CD4-positive, alpha-beta T cell (primary cell): Measurements from ENCODE around the gene RGMB. TPM values are rescaled to one million over a fixed set of nuclear protein-coding genes. Genes with fewer than 3 reads are reported as not detected.

ENCODE experiments used
- ATAC-seq: fragments of 200-7000 bp; cut with Tn5 transposase; one replicate; pipeline ENCODE4 v1.10.0; 2022; ENCODE audit warnings: mild to moderate bottlenecking; ENCODE audit not compliant: poor library complexity
- CTCF ChIA-PET: fragments of 350-600 bp; sonication (Branson Sonifier 250); formaldehyde crosslinking; loops from one replicate; lab custom pipeline; 2021; ENCODE audit warnings: antibody characterized with exemption, inconsistent platforms; lab: Charles Lee
- POLR2A ChIA-PET: fragments of 350-600 bp; sonication (Branson Sonifier 250); formaldehyde crosslinking; loops from one replicate; lab custom pipeline; 2021; ENCODE audit warnings: antibody characterized with exemption, inconsistent platforms; lab: Charles Lee
- DNase-seq, 14 experiments: peaks; one replicate each; pipeline ENCODE4 v3.0.0-alpha.2; 2013 to 2020; ENCODE audit warnings: mixed read lengths in 2 of 14
- H3K27ac ChIP-seq, 2 donors: one replicate each; pipeline versions ENCODE4 v1.5.1 to v1.7.0; 2013; ENCODE audit warnings: low read length in 2 of 2, low read depth in 1 of 2, mild to moderate bottlenecking in 1 of 2
- H3K27me3 ChIP-seq, 2 experiments: 1 replicate in 1 of 2; 2 replicates in 1 of 2; pipeline versions ENCODE4 v1.6.1 to v1.7.0; 2013; ENCODE audit warnings: low read length in 2 of 2, control low read depth in 1 of 2, mild to moderate bottlenecking in 1 of 2, moderate library complexity in 1 of 2; ENCODE audit not compliant: insufficient read depth in 2 of 2, control insufficient read depth in 1 of 2
- H3K36me3 ChIP-seq: one replicate; pipeline ENCODE4 v1.6.1; 2013; ENCODE audit warnings: low read length, control low read depth; ENCODE audit not compliant: insufficient read depth
- H3K4me1 ChIP-seq: one replicate; pipeline ENCODE4 v1.6.1; 2013; ENCODE audit warnings: low read length, control low read depth; ENCODE audit not compliant: insufficient read depth
- H3K4me3 ChIP-seq: one replicate; pipeline ENCODE4 v1.5.1; 2013; ENCODE audit warnings: mild to moderate bottlenecking, low read length, moderate library complexity
- H3K9me3 ChIP-seq, 2 experiments: 1 replicate in 1 of 2; 2 replicates in 1 of 2; pipeline versions ENCODE4 v1.6.1 to v1.7.0; 2013; ENCODE audit warnings: low read length in 2 of 2, mild to moderate bottlenecking in 2 of 2, control low read depth in 1 of 2, moderate library complexity in 1 of 2; ENCODE audit not compliant: control insufficient read depth in 1 of 2, insufficient read depth in 1 of 2
- H3K27ac Mint-ChIP-seq: one replicate; pipeline ENCODE4 v1.8.0; 2020; ENCODE audit warnings: mixed read lengths
- H3K27me3 Mint-ChIP-seq: one replicate; pipeline ENCODE4 v1.8.0; 2021; ENCODE audit warnings: mixed read lengths
- H3K36me3 Mint-ChIP-seq: one replicate; pipeline ENCODE4 v1.8.0; 2021; ENCODE audit warnings: low read depth, mixed read lengths
- H3K4me1 Mint-ChIP-seq: one replicate; pipeline ENCODE4 v1.8.0; 2021; ENCODE audit warnings: low read depth, mixed read lengths
- H3K4me3 Mint-ChIP-seq: one replicate; pipeline ENCODE4 v1.8.0; 2020; ENCODE audit warnings: mild to moderate bottlenecking, mixed read lengths
- H3K9me3 Mint-ChIP-seq: one replicate; pipeline ENCODE4 v1.8.0; 2020; ENCODE audit warnings: mixed read lengths
- CTCF ChIP-seq: fragments of 200-600 bp; IDR thresholded peaks from one replicate; pipeline ENCODE4 v1.8.0; 2022; ENCODE audit warnings: antibody characterized with exemption, mild to moderate bottlenecking
- intact Hi-C, 2 experiments: fragments of 100-400 bp; cut with DNase I in 1 of 2; cut with micrococcal nuclease in 1 of 2; formaldehyde crosslinking; loops; one replicate each; pipeline versions ENCODE4 v1.15.1 to v1.9.0; 2023 to 2025; cut with DNase I, micrococcal nuclease
- total RNA-seq, 174 experiments: library from RNA in 2 of 174; stranded (reverse) in 2 of 174; gene quantifications; one replicate each; pipeline ENCODE4 v1.2.3 and lab custom pipeline; 2021 to 2026

Gene RGMB
- total RNA-seq, 2 experiments from 2014 or later: 15.8 to 15.9 TPM

DNA sequence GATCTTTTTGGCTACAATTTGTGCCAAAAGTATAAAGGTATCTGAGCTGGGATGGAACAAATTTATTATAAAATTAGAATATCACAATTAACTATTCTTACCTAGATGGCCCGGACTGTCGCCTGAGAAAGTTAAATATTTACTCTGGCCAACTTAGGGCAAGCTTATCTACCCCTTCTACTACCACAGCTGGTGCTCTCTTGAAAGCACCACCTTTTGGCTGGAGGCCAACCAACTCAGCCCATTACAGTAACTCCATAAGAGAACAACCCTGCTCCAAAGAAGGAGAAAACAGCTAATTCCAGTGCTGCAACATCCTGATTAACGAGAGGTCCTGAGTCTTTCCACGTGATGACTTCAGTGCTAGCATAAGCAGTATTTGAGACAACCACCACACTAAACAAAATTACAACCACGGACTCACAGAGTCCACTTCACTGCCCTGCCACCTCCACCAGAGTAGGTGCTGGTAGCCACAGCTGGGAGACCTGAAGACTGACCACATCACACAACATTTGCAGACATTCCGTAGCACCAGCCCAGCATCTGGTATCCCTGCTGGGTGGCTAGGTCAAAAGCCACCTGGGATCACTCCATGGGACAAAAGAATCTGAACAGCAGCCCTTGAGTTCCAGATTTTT lies 43.2 kb downstream of the RGMB start:
- ChIA-PET CTCF (no interaction called here), POLR2A (no interaction called here)
- no peak for ATAC-seq
- H3K4me3 Mint-ChIP-seq: no peak overlapping the region
- H3K27ac Mint-ChIP-seq: no peak overlapping the region
- H3K9me3 Mint-ChIP-seq: peaks cover 3% of the 10 kb centered on the region
- Histone ChIP-seq H3K4me1 (no peaks in the 10 kb centered on the region), H3K9me3 (no peaks in the 10 kb centered on the region), H3K36me3 (no peaks in the 10 kb centered on the region), H3K4me3 (no peak overlapping the region), H3K27me3 (no peaks in the 10 kb centered on the region), H3K27ac (no peak overlapping the region)
- H3K4me1 Mint-ChIP-seq: no peaks in the 10 kb centered on the region
- peaks cover 15% of the 10 kb centered on the region for H3K36me3 Mint-ChIP-seq
- no peak for DNase-seq
- intact Hi-C loops: no loop called here
- H3K27me3 Mint-ChIP-seq: no peaks in the 10 kb centered on the region
- TF ChIP-seq CTCF: no peak

DNA sequence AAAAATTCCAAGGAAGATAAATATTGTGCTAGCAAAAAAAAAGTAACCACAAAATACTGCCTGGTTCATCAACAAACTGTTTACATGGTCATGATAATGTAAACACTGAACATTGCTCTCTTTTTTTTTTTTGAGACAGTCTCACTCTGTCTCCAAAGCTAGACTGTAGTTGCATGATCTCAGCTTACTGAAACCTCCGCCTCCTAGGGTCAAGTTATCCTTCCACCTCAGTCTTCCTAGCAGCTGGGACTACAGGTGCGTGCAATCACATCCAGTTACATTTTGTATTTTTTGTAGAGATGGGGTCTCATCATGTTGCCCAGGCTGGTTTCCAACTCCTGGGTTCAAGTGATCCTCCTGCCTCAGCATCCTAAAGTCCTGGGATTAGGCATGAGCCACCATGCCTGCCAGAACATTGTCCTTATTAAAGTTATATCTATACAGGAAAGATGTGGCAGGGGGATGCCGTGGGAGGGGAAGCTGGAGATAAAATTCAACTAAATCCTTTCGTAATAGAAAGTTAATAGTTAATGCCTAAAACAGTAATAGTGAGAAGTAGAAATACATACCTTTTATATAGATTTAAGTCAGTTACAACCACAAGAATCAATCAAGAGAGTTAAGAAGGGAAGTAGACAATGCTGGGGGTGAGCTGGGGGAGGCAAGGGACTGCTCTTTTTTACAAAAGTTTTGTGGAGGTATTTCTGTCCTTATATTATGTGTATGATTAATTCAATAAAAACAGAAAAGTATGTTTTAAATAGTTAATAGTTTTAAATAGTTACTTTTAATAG lies 52.3 kb downstream of the RGMB start:
- peaks cover 6% of the 10 kb centered on the region for H3K36me3 Mint-ChIP-seq
- ATAC-seq: no peak

GRCh38 chr5:98827161-98827560 lies 53.7 kb downstream of the RGMB start:
- H3K4me3 Mint-ChIP-seq: no peak overlapping the region
- H3K4me1 ChIP-seq: no peaks in the 10 kb centered on the region
- POLR2A ChIA-PET: no interaction called here
- peaks cover 4% of the 10 kb centered on the region for H3K36me3 Mint-ChIP-seq
- no peaks in the 10 kb centered on the region for H3K9me3 Mint-ChIP-seq
- no peaks in the 10 kb centered on the region for H3K36me3 ChIP-seq
- intact Hi-C loops: loop anchor here (5.0 to 10.0 kb wide), 2 partner anchors 1592 to 1595 kb away; no protein-coding TSS in a partner anchor
- peak; percentile 40 for TF ChIP-seq CTCF
- no peak overlapping the region for H3K27ac Mint-ChIP-seq
- no peaks in the 10 kb centered on the region for H3K4me1 Mint-ChIP-seq
- no peaks in the 10 kb centered on the region for H3K9me3 ChIP-seq
- no peaks in the 10 kb centered on the region for H3K27me3 ChIP-seq
- H3K4me3 ChIP-seq: no peak overlapping the region
- H3K27me3 Mint-ChIP-seq: no peaks in the 10 kb centered on the region
- ATAC-seq (no peak), DNase-seq (peak in 3 of 14 experiments; percentile 30 to 45 (median 37))
- CTCF ChIA-PET: no interaction called here
- H3K27ac ChIP-seq: no peak overlapping the region

More for the DNA sequence above, 52.3 kb downstream of the RGMB start:
- no peak for DNase-seq
- Histone ChIP-seq H3K36me3 (no peaks in the 10 kb centered on the region), H3K27me3 (no peaks in the 10 kb centered on the region), H3K27ac (no peak overlapping the region), H3K4me3 (no peak overlapping the region), H3K9me3 (no peaks in the 10 kb centered on the region), H3K4me1 (no peaks in the 10 kb centered on the region)
- no peak overlapping the region for H3K4me3 Mint-ChIP-seq
- intact Hi-C loops: loop anchor here (5.0 to 10.0 kb wide), 2 partner anchors 1591 to 1593 kb away; no protein-coding TSS in a partner anchor
- TF ChIP-seq CTCF: no peak
- H3K27ac Mint-ChIP-seq: no peak overlapping the region
- CTCF ChIA-PET: no interaction called here
- H3K4me1 Mint-ChIP-seq: no peaks in the 10 kb centered on the region
- peaks cover 3% of the 10 kb centered on the region for H3K9me3 Mint-ChIP-seq
- POLR2A ChIA-PET: no interaction called here
- no peaks in the 10 kb centered on the region for H3K27me3 Mint-ChIP-seq
